ENCODE results near the gene GSG1L. TPM values are rescaled to one million over a fixed set of nuclear protein-coding genes. Genes with fewer than 3 reads are reported as not detected.

GSG1L gene
- polyA plus RNA-seq, 4 donors: 0.09 to 0.22 TPM; not detected in 2

GRCh38 chr16:28089205-28089991, 25.9 kb upstream of the GSG1L start:
- DNase-seq (no peak), FAIRE-seq (no peak)
- no peak overlapping the region for H3K4me3 ChIP-seq (ENCODE audit: low read depth in 1 of 3, low read length in 3 of 3)
- no peaks in the 10 kb centered on the region for H3K4me1 ChIP-seq (ENCODE audit: control insufficient read depth in 3 of 3, insufficient read depth in 2 of 3, low read depth in 1 of 3, low read length in 2 of 3)
- 92 to 98% (median 95%) methylated on average over 2 to 3 of the region's 3 CpGs for WGBS, 3 donors
- H3K27me3 ChIP-seq (ENCODE audit: control insufficient read depth in 3 of 3, insufficient read depth in 3 of 3, low read length in 3 of 3): no peaks in the 10 kb centered on the region
- no peak overlapping the region for H3K27ac ChIP-seq (ENCODE audit: low read depth in 1 of 3, low read length in 2 of 3)
- H3K9me3 ChIP-seq (ENCODE audit: control insufficient read depth in 2 of 2, insufficient read depth in 1 of 2, low read depth in 1 of 2, low read length in 1 of 2): no peaks in the 10 kb centered on the region
- no peaks in the 10 kb centered on the region for H3K36me3 ChIP-seq (ENCODE audit: control insufficient read depth in 3 of 3, insufficient read depth in 2 of 3, low read depth in 1 of 3, low read length in 3 of 3)

DNA sequence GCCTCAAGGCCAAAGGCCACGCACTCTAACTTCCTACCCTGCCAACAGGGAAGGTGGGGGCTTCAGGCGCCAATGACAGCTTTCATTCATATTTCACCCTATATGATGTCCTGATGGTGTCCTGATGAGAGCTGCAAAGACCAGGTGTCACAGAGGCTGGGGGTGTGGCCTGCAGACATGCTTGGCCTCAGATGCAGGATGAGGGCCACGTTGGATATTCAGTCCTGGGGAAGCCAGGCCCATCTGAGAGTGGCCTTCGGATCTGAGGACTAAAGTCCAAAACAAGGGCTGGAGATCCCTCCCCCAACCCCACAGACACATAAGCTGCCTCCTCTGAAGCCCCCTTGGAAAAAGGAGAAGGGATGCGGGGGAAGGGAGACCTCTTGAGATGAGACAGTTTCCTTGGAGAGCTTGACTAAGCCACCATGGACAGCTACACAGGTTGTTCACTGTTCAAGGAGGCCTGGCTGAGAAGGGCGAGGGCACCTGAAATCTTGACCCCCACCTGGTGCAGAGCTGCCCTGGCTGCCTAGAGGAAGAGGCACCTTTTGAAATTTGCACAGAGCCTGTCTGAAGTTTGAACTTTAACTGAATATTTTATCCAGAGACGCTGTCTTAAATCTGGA, 24.3 kb upstream of the GSG1L start:
- no peaks in the 10 kb centered on the region for H3K36me3 ChIP-seq (ENCODE audit: control insufficient read depth in 3 of 3, insufficient read depth in 2 of 3, low read depth in 1 of 3, low read length in 3 of 3)
- H3K27ac ChIP-seq (ENCODE audit: low read depth in 1 of 3, low read length in 2 of 3): no peak overlapping the region
- DNase-seq (no peak), FAIRE-seq (no peak)
- WGBS, 3 donors: 70 to 76% (median 76%) methylated on average over 7 of the region's 7 CpGs
- no peaks in the 10 kb centered on the region for H3K27me3 ChIP-seq (ENCODE audit: control insufficient read depth in 3 of 3, insufficient read depth in 3 of 3, low read length in 3 of 3)
- no peak overlapping the region for H3K4me3 ChIP-seq (ENCODE audit: low read depth in 1 of 3, low read length in 3 of 3)
- H3K4me1 ChIP-seq (ENCODE audit: control insufficient read depth in 3 of 3, insufficient read depth in 2 of 3, low read depth in 1 of 3, low read length in 2 of 3): no peaks in the 10 kb centered on the region
- H3K9me3 ChIP-seq (ENCODE audit: control insufficient read depth in 2 of 2, insufficient read depth in 1 of 2, low read depth in 1 of 2, low read length in 1 of 2): no peaks in the 10 kb centered on the region

DNA sequence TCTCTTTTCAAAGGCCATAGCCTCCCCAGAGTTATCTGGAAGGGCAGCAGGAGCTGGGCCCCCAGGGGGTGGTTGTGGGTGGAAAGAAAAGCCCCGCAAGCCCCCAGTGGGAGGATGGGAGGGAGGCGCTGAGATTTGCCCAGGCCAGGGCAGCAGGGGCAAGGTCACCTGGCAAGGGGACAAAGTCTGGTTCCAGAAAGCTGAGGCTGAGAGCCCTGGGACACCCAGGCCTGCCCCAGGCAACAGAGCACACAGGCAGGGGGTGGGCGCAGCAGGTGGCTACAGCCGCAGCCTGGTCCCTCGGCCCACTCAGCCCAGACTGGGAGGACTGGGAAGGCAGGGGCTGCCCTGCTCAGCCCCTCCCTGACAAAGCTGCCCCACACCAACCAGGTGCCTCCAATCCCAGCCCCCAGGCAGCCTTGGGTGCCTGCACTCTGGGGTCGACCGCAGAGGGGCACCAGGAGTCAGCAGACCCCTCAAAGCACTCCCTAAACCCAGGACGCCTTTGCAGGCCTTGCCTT, 23.7 kb upstream of the GSG1L start:
- 79 to 90% (median 84%) methylated on average over 8 of the region's 8 CpGs for WGBS, 3 donors
- no peak for FAIRE-seq

DNA sequence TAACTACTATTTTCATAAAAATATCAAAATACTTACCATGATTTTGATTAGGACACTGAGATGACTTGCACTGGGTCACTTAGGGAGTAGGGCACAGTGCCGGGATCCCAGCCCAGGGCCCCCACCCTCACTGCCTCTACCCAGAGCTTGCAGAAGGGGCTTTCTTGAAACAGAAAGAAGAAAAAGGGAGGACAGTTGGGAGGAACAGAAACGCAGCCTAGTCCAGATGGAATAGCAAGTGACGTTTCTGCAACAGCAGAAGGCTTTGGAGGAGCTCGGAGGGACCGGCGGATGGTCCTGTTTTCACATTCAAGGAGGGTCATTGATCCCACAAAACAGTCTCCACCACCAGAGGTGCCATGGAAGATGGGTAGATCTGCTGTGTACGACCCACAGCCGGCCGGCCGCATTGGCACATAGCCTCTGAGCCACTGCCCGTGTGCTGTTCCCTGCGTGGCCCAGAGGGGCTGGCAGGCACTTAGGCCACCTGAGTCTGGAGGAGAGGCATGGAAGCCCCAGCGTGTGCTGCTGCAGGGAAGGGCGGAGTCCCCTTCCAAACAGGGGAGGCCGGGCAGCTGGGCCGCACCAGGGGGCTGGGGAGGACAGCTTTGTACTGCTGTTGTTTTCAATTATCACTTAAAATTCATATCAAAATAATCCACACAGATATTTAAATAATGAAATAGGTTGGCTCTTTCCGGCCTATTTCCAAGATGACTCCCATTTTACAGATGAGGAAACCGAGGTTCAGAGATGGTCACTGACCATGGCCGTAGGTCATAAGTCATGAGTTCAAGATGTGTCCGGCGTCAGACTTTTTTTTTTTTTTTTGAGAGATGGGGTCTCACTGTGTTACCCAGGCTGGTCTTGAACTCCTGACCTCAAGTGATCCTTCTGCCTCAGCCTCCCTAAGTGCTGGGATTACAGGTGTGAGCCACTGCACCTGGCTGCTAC, 22.9 kb upstream of the GSG1L start:
- H3K27me3 ChIP-seq (ENCODE audit: control insufficient read depth in 3 of 3, insufficient read depth in 3 of 3, low read length in 3 of 3): no peaks in the 10 kb centered on the region
- H3K27ac ChIP-seq (ENCODE audit: low read depth in 1 of 3, low read length in 2 of 3): no peak overlapping the region
- no peak overlapping the region for H3K4me3 ChIP-seq (ENCODE audit: low read depth in 1 of 3, low read length in 3 of 3)
- FAIRE-seq (no peak), DNase-seq (no peak)
- H3K4me1 ChIP-seq (ENCODE audit: control insufficient read depth in 3 of 3, insufficient read depth in 2 of 3, low read depth in 1 of 3, low read length in 2 of 3): no peaks in the 10 kb centered on the region
- no peaks in the 10 kb centered on the region for H3K9me3 ChIP-seq (ENCODE audit: control insufficient read depth in 2 of 2, insufficient read depth in 1 of 2, low read depth in 1 of 2, low read length in 1 of 2)
- 86 to 90% (median 88%) methylated on average over 21 of the region's 21 CpGs for WGBS, 3 donors
- H3K36me3 ChIP-seq (ENCODE audit: control insufficient read depth in 3 of 3, insufficient read depth in 2 of 3, low read depth in 1 of 3, low read length in 3 of 3): no peaks in the 10 kb centered on the region

More for the DNA sequence above, 23.7 kb upstream of the GSG1L start:
- Histone ChIP-seq H3K36me3 (ENCODE audit: control insufficient read depth in 3 of 3, insufficient read depth in 2 of 3, low read depth in 1 of 3, low read length in 3 of 3) (no peaks in the 10 kb centered on the region), H3K27ac (ENCODE audit: low read depth in 1 of 3, low read length in 2 of 3) (no peak overlapping the region), H3K4me1 (ENCODE audit: control insufficient read depth in 3 of 3, insufficient read depth in 2 of 3, low read depth in 1 of 3, low read length in 2 of 3) (no peaks in the 10 kb centered on the region), H3K4me3 (ENCODE audit: low read depth in 1 of 3, low read length in 3 of 3) (no peak overlapping the region), H3K27me3 (ENCODE audit: control insufficient read depth in 3 of 3, insufficient read depth in 3 of 3, low read length in 3 of 3) (no peaks in the 10 kb centered on the region), H3K9me3 (ENCODE audit: control insufficient read depth in 2 of 2, insufficient read depth in 1 of 2, low read depth in 1 of 2, low read length in 1 of 2) (no peaks in the 10 kb centered on the region)
- no peak for DNase-seq

DNA sequence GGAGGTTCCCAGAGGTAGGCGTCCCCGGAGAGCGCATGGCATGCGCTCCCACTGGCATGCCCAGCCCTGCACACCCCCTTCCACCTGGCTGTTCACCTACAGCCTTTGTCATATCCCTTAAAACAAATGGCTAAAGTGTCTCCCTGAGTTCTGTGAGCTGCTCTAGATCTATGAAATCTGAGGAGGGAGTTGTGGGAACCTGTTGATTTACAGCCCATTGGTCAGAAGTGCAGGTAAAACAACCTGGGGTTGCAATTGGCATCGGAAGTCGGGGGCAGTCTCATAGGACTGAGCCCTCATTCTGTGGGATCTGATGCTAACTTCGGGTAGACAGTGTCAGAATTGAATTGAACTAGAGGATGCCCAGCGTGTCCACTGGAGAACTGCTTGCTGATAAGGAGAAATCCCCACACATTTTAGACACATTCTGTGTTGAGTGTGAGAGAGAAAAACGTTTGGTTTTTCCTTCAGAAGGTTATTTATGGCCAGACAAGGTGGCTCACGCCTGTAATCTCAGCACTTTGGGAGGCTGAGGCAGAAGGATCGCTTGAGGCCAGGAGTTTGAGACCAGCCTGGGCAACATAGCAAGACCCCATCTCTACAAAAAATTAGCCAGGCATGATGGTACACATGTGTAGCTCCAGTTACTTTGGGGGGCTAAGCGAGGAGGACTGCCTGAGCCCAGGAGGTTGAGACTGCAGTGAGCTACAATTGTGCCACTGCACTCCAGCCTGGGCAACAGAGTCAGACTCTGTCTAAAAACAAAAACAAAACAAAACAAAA, 22.1 kb upstream of the GSG1L start:
- Histone ChIP-seq H3K9me3 (ENCODE audit: control insufficient read depth in 2 of 2, insufficient read depth in 1 of 2, low read depth in 1 of 2, low read length in 1 of 2) (no peaks in the 10 kb centered on the region), H3K4me3 (ENCODE audit: low read depth in 1 of 3, low read length in 3 of 3) (no peak overlapping the region), H3K27me3 (ENCODE audit: control insufficient read depth in 3 of 3, insufficient read depth in 3 of 3, low read length in 3 of 3) (no peaks in the 10 kb centered on the region), H3K4me1 (ENCODE audit: control insufficient read depth in 3 of 3, insufficient read depth in 2 of 3, low read depth in 1 of 3, low read length in 2 of 3) (no peaks in the 10 kb centered on the region), H3K36me3 (ENCODE audit: control insufficient read depth in 3 of 3, insufficient read depth in 2 of 3, low read depth in 1 of 3, low read length in 3 of 3) (no peaks in the 10 kb centered on the region), H3K27ac (ENCODE audit: low read depth in 1 of 3, low read length in 2 of 3) (no peak overlapping the region)
- FAIRE-seq (no peak), DNase-seq (no peak)
- WGBS, 3 donors: 77 to 84% (median 79%) methylated on average over 12 of the region's 12 CpGs

GRCh38 chr16:28084209-28084608, 20.7 kb upstream of the GSG1L start:
- Histone ChIP-seq H3K27me3 (ENCODE audit: control insufficient read depth in 3 of 3, insufficient read depth in 3 of 3, low read length in 3 of 3) (no peaks in the 10 kb centered on the region), H3K27ac (ENCODE audit: low read depth in 1 of 3, low read length in 2 of 3) (no peak overlapping the region), H3K9me3 (ENCODE audit: control insufficient read depth in 2 of 2, insufficient read depth in 1 of 2, low read depth in 1 of 2, low read length in 1 of 2) (no peaks in the 10 kb centered on the region), H3K4me3 (ENCODE audit: low read depth in 1 of 3, low read length in 3 of 3) (no peak overlapping the region), H3K4me1 (ENCODE audit: control insufficient read depth in 3 of 3, insufficient read depth in 2 of 3, low read depth in 1 of 3, low read length in 2 of 3) (no peaks in the 10 kb centered on the region), H3K36me3 (ENCODE audit: control insufficient read depth in 3 of 3, insufficient read depth in 2 of 3, low read depth in 1 of 3, low read length in 3 of 3) (no peaks in the 10 kb centered on the region)
- WGBS, 3 donors: 93 to 96% (median 95%) methylated on average over 6 of the region's 6 CpGs
- DNase-seq (no peak), FAIRE-seq (no peak)

DNA sequence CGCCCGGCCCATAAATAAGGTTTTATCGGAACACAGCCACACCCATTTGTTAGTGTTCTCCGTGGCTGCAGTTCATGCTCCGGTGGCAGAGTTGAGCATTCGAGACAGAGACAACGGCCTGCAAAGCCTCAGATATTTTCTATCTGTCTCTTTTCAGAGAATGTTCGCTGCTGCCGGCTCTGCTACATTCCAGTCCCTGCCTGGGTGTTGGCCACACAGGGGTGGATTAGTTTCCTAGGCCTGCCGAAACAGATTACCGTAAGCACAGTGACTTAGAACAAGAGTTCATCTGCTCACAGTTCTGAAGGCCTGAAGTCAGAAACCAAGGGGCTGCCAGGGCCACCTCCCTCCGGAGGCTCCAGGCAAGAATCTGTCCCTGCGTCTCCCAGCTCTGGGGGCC, 19.1 kb upstream of the GSG1L start:
- no peaks in the 10 kb centered on the region for H3K4me1 ChIP-seq (ENCODE audit: control insufficient read depth in 3 of 3, insufficient read depth in 2 of 3, low read depth in 1 of 3, low read length in 2 of 3)
- H3K4me3 ChIP-seq (ENCODE audit: low read depth in 1 of 3, low read length in 3 of 3): no peak overlapping the region
- H3K27me3 ChIP-seq (ENCODE audit: control insufficient read depth in 3 of 3, insufficient read depth in 3 of 3, low read length in 3 of 3): no peaks in the 10 kb centered on the region
- H3K27ac ChIP-seq (ENCODE audit: low read depth in 1 of 3, low read length in 2 of 3): no peak overlapping the region
- peak in 1 of 2 donors; percentile 35 for DNase-seq
- no peaks in the 10 kb centered on the region for H3K36me3 ChIP-seq (ENCODE audit: control insufficient read depth in 3 of 3, insufficient read depth in 2 of 3, low read depth in 1 of 3, low read length in 3 of 3)
- 8 to 56% (median 37%) methylated on average over 13 of the region's 13 CpGs for WGBS, 3 donors
- no peak for FAIRE-seq
- no peaks in the 10 kb centered on the region for H3K9me3 ChIP-seq (ENCODE audit: control insufficient read depth in 2 of 2, insufficient read depth in 1 of 2, low read depth in 1 of 2, low read length in 1 of 2)
